HCT116 (cell line): ENCODE results near the gene MBD5. TPM values are rescaled to one million over a fixed set of nuclear protein-coding genes. Genes with fewer than 3 reads are reported as not detected.

ENCODE experiments used
- ATAC-seq: fragments of 200-7000 bp; cut with Tn5 transposase; 2 replicates; pipeline ENCODE4 v1.9.1; 2020; ENCODE audit warnings: mild to moderate bottlenecking, moderate library complexity
- BruUV-seq: library from RNA; stranded (reverse); fragments of 400-500 nt; replicated peaks from 2 replicates; lab custom pipeline; 2021; lab: Mats Ljungman, UMichigan
- CTCF ChIA-PET: fragments of 300-600 bp; sonication (Branson Sonifier 250); formaldehyde crosslinking; loops from one replicate; lab custom pipeline; 2021; ENCODE audit warnings: antibody characterized with exemption; lab: Charles Lee
- POLR2A ChIA-PET: fragments of 300-600, 350-600 bp; sonication (Branson Sonifier 250); formaldehyde crosslinking; loops from one replicate; lab custom pipeline; 2021; ENCODE audit warnings: antibody characterized with exemption; lab: Charles Lee
- RAD21 ChIA-PET, 2 experiments: fragments of 300-600 bp; sonication (Branson Sonifier 250); formaldehyde crosslinking; loops; one replicate each; lab custom pipeline; 2023; ENCODE audit warnings: low total read pairs in 2 of 2; ENCODE audit not compliant: uncharacterized antibody in 2 of 2, unreplicated experiment in 2 of 2, low non-redundant PET in 1 of 2; lab: Charles Lee
- DNase-seq: peaks from one replicate; pipeline ENCODE4 v3.0.0-alpha.2; 2010; ENCODE audit warnings: low read depth, low spot score
- H2AFZ ChIP-seq: fragments of 200-600 bp; shearing (Covaris generic), sonication (generic); 2 replicates; pipeline ENCODE4 v1.6.1; 2017; ENCODE audit warnings: low read depth, mixed run types, mixed read lengths, antibody characterized with exemption, low read length; ENCODE audit not compliant: poor library complexity, severe bottlenecking
- H3K27ac ChIP-seq: 2 replicates; pipeline ENCODE4 v1.5.1; 2012; ENCODE audit warnings: low read depth, low read length
- H3K27me3 ChIP-seq: fragments of 200-600 bp; sonication (generic); 2 replicates; pipeline ENCODE4 v1.6.1; 2016; ENCODE audit warnings: mixed run types, low read length, mixed read lengths; ENCODE audit not compliant: insufficient read depth
- H3K36me3 ChIP-seq, 2 experiments: fragments of 200-500 bp in 1 of 2; fragments of 200-600 bp in 1 of 2; sonication (Bioruptor generic) in 1 of 2; sonication (generic) in 1 of 2; 2 replicates each; pipeline versions ENCODE4 v1.5.1 to v1.6.1; 2014 to 2016; ENCODE audit warnings: low read length in 2 of 2, inconsistent platforms in 1 of 2, mixed read lengths in 1 of 2, mixed run types in 1 of 2; ENCODE audit not compliant: insufficient read depth in 2 of 2, control insufficient read depth in 1 of 2
- H3K4me1 ChIP-seq, 2 experiments: fragments of 200-600 bp in 1 of 2; sonication (generic) in 1 of 2; 2 replicates each; pipeline versions ENCODE4 v1.5.1 to v1.6.1; 2012 to 2017; ENCODE audit warnings: low read length in 2 of 2, inconsistent platforms in 1 of 2, mild to moderate bottlenecking in 1 of 2, mixed read lengths in 1 of 2, mixed run types in 1 of 2, moderate library complexity in 1 of 2; ENCODE audit not compliant: insufficient read depth in 2 of 2, control insufficient read depth in 1 of 2
- H3K4me2 ChIP-seq: fragments of 200-600 bp; sonication (generic); 2 replicates; pipeline ENCODE4 v1.6.1; 2017; ENCODE audit warnings: mixed run types, low read length, mixed read lengths
- H3K4me3 ChIP-seq, 2 experiments: fragments of 200-600 bp in 1 of 2; sonication (generic) in 1 of 2; replicated peaks in 1 of 2; 2 replicates each; pipeline ENCODE4 v1.5.1; 2011 to 2016; ENCODE audit warnings: low read length in 2 of 2, control low read depth in 1 of 2, low read depth in 1 of 2, mild to moderate bottlenecking in 1 of 2, mixed read lengths in 1 of 2, mixed run types in 1 of 2
- H3K79me2 ChIP-seq: fragments of 200-600 bp; sonication (generic); 2 replicates; pipeline ENCODE4 v1.6.1; 2017; ENCODE audit warnings: mild to moderate bottlenecking, mixed run types, low read length, moderate library complexity, mixed read lengths; ENCODE audit not compliant: insufficient read depth
- H3K9ac ChIP-seq: fragments of 200-600 bp; sonication (generic); 2 replicates; pipeline ENCODE4 v1.6.1; 2016; ENCODE audit warnings: low read length, mixed read lengths
- H3K9me2 ChIP-seq: fragments of 200-600 bp; sonication (generic), shearing (Covaris generic); 2 replicates; pipeline ENCODE4 v1.6.1; 2017; ENCODE audit warnings: mixed run types, mild to moderate bottlenecking, moderate library complexity; ENCODE audit not compliant: insufficient read depth
- H3K9me3 ChIP-seq, 2 experiments: fragments of 200-500 bp in 1 of 2; fragments of 200-600 bp in 1 of 2; sonication (Bioruptor generic) in 1 of 2; sonication (generic) in 1 of 2; 2 replicates each; pipeline ENCODE4 v1.6.1; 2014 to 2017; ENCODE audit warnings: low read length in 2 of 2, mixed read lengths in 2 of 2, inconsistent platforms in 1 of 2, low read depth in 1 of 2, mild to moderate bottlenecking in 1 of 2, mixed run types in 1 of 2, moderate library complexity in 1 of 2; ENCODE audit not compliant: control insufficient read depth in 1 of 2, insufficient read depth in 1 of 2
- H4K20me1 ChIP-seq: fragments of 200-600 bp; sonication (generic), shearing (Covaris generic); 2 replicates; pipeline ENCODE4 v1.6.1; 2017; ENCODE audit warnings: mixed run types, mild to moderate bottlenecking, moderate library complexity; ENCODE audit not compliant: insufficient read depth
- CBX3 ChIP-seq: IDR thresholded peaks from 2 replicates; pipeline ENCODE4 v1.6.1; 2012; ENCODE audit warnings: low read depth
- CTCF ChIP-seq, 3 experiments: fragments of 200-600 bp in 1 of 3; sonication (generic) in 1 of 3; IDR thresholded peaks in 2 of 3; conservative IDR thresholded peaks in 1 of 3; 2 replicates each; pipeline ENCODE4 v1.5.1; 2012 to 2017; ENCODE audit warnings: low read depth in 2 of 3, low read length in 2 of 3, antibody characterized with exemption in 1 of 3, borderline replicate concordance in 1 of 3, control low read depth in 1 of 3, mild to moderate bottlenecking in 1 of 3, mixed read lengths in 1 of 3, mixed run types in 1 of 3, moderate library complexity in 1 of 3; ENCODE audit not compliant: insufficient read depth in 1 of 3
- EZH2 ChIP-seq: fragments of 200-600 bp; sonication (generic); IDR thresholded peaks from 2 replicates; pipeline ENCODE4 v1.6.1; 2017; ENCODE audit warnings: antibody characterized with exemption, mixed run types
- JUND ChIP-seq: IDR thresholded peaks from 2 replicates; pipeline ENCODE4 v1.6.1; 2012
- POLR2A ChIP-seq: IDR thresholded peaks from 2 replicates; pipeline ENCODE4 v1.7.0; 2011; ENCODE audit warnings: borderline replicate concordance; ENCODE audit not compliant: insufficient read depth, insufficient read length; ENCODE audit errors: extremely low read depth
- POLR2AphosphoS5 ChIP-seq: IDR thresholded peaks from 2 replicates; pipeline ENCODE4 v1.6.1; 2011; ENCODE audit warnings: mild to moderate bottlenecking, low read depth, low read length, moderate library complexity
- RAD21 ChIP-seq: IDR thresholded peaks from 2 replicates; pipeline ENCODE4 v1.6.1; 2012; ENCODE audit warnings: low read depth, mild to moderate bottlenecking
- REST ChIP-seq: IDR thresholded peaks from 2 replicates; pipeline ENCODE4 v1.6.1; 2012; ENCODE audit warnings: low read depth
- SIN3A ChIP-seq: IDR thresholded peaks from 2 replicates; pipeline ENCODE4 v1.6.1; 2012; ENCODE audit warnings: low read depth
- SP1 ChIP-seq: IDR thresholded peaks from 2 replicates; pipeline ENCODE4 v1.6.1; 2012; ENCODE audit warnings: low read depth
- SRF ChIP-seq: IDR thresholded peaks from 2 replicates; pipeline ENCODE4 v1.6.1; 2012; ENCODE audit warnings: low read depth
- YY1 ChIP-seq: IDR thresholded peaks from 2 replicates; pipeline ENCODE4 v1.6.1; 2011; ENCODE audit warnings: low read length, low read depth, moderate library complexity, mild to moderate bottlenecking; ENCODE audit not compliant: insufficient replicate concordance; ENCODE audit errors: extremely low read depth
- ZFX ChIP-seq: fragments of 450-650 bp; IDR thresholded peaks from 2 replicates; pipeline ENCODE4 v1.6.1; 2017
- ZNF274 ChIP-seq: fragments of 200-500 bp; sonication (Bioruptor generic); IDR thresholded peaks from 2 replicates; pipeline ENCODE4 v1.6.1; 2014; ENCODE audit warnings: mild to moderate bottlenecking, low read depth, low read length, inconsistent platforms
- intact Hi-C: fragments of 100-400 bp; cut with micrococcal nuclease; formaldehyde crosslinking; loops from 2 replicates; pipeline ENCODE4 v1.10.0; 2022
- total RNA-seq: library from RNA; stranded (reverse); gene quantifications from one replicate; pipeline ENCODE4 v1.2.1, GENCODE V29; 2021; ENCODE audit not compliant: unreplicated experiment
- TF ChIP-seq, protein P1 (sequence below): IDR thresholded peaks from 2 replicates; pipeline ENCODE4 v1.6.1; 2012

MBD5 gene
- total RNA-seq, 1 experiment from 2014 or later, result 20.5 TPM

- H3K4me1 ChIP-seq, result no peaks in the 10 kb centered on the region
- no peak for ATAC-seq
- no peak for DNase-seq
- no peak overlapping the region for H3K27ac ChIP-seq
- H3K27me3 ChIP-seq, result no peaks in the 10 kb centered on the region
- H3K9me2 ChIP-seq, result no peaks in the 10 kb centered on the region
- no peak overlapping the region for H3K4me2 ChIP-seq
- intact Hi-C loops, result no loop called here
- ChIA-PET RAD21 (no interaction called here), CTCF (no interaction called here), POLR2A (no interaction called here)
- H3K4me3 ChIP-seq, result no peak overlapping the region
- no TSS peak for BruUV-seq
- H3K9ac ChIP-seq, result no peak overlapping the region
- no peaks in the 10 kb centered on the region for H3K9me3 ChIP-seq
- no peak for TF ChIP-seq CBX3
- TF ChIP-seq, protein P1, sequence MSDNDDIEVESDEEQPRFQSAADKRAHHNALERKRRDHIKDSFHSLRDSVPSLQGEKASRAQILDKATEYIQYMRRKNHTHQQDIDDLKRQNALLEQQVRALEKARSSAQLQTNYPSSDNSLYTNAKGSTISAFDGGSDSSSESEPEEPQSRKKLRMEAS, result no peak
- TF ChIP-seq SIN3A, result no peak
- TF ChIP-seq ZNF274, result no peak
- H3K79me2 ChIP-seq, result no peaks in the 10 kb centered on the region
- no peaks in the 10 kb centered on the region for H3K36me3 ChIP-seq
- no peaks in the 10 kb centered on the region for H4K20me1 ChIP-seq
- no peak overlapping the region for H2AFZ ChIP-seq
Measured at GRCh38 chr2:148299616-148300015, 278.7 kb downstream of the MBD5 start.

- no TSS peak for BruUV-seq
- H3K27me3 ChIP-seq, result no peaks in the 10 kb centered on the region
- ATAC-seq, result no peak
- H3K9ac ChIP-seq, result no peak overlapping the region
- H3K4me1 ChIP-seq, result no peaks in the 10 kb centered on the region
- H3K36me3 ChIP-seq, result no peaks in the 10 kb centered on the region
- ChIA-PET CTCF (no interaction called here), POLR2A (no interaction called here), RAD21 (no interaction called here)
- DNase-seq, result no peak
- H4K20me1 ChIP-seq, result no peaks in the 10 kb centered on the region
- no peak overlapping the region for H3K4me2 ChIP-seq
- intact Hi-C loops, result no loop called here
- no peak overlapping the region for H2AFZ ChIP-seq
- no peaks in the 10 kb centered on the region for H3K79me2 ChIP-seq
- no peaks in the 10 kb centered on the region for H3K9me2 ChIP-seq
- no peak overlapping the region for H3K27ac ChIP-seq
- H3K9me3 ChIP-seq, result no peaks in the 10 kb centered on the region
- H3K4me3 ChIP-seq, result no peak overlapping the region
- TF ChIP-seq SP1 (no peak), RAD21 (no peak), CBX3 (no peak), SRF (no peak), YY1 (no peak), POLR2A (no peak), ZFX (no peak), CTCF (IDR thresholded peaks at IDR 0.05 in 2 of 3, conservative IDR thresholded peaks at IDR 0.05 in 1 of 3; ENCODE audit: borderline replicate concordance in 1 of 3, insufficient read depth in 1 of 3, low read depth in 2 of 3, low read length in 2 of 3) (no peak), JUND (no peak), POLR2AphosphoS5 (no peak), REST (no peak), EZH2 (no peak), SIN3A (no peak)
Measured at GRCh38 chr2:148300544-148300943, 279.7 kb downstream of the MBD5 start.
